Kidney epithelial cell (primary cell): ENCODE results near the gene CTTN. TPM values are rescaled to one million over a fixed set of nuclear protein-coding genes. Genes with fewer than 3 reads are reported as not detected.

Source experiments
- DNase-seq: peaks from one replicate; pipeline ENCODE4 v3.0.0-alpha.2; 2010; ENCODE audit warnings: low read depth
- H3K27me3 ChIP-seq: 2 replicates; pipeline ENCODE4 v1.6.0; 2011; ENCODE audit warnings: low read length; ENCODE audit not compliant: control insufficient read depth, insufficient read depth
- H3K36me3 ChIP-seq: 2 replicates; pipeline ENCODE4 v1.5.1; 2011; ENCODE audit warnings: low read length; ENCODE audit not compliant: control insufficient read depth, insufficient read depth
- H3K4me3 ChIP-seq: 2 replicates; pipeline ENCODE4 v1.5.1; 2011; ENCODE audit warnings: low read depth, mild to moderate bottlenecking, control low read depth, low read length
- CTCF ChIP-seq: IDR thresholded peaks from 2 replicates; pipeline ENCODE4 v1.5.1; 2011; ENCODE audit warnings: mild to moderate bottlenecking, moderate library complexity, low read length, control low read depth, inconsistent platforms; ENCODE audit not compliant: insufficient read depth, poor library complexity, severe bottlenecking
- total RNA-seq: library from RNA; depleted of rRNA; stranded (reverse); fragments of >200 nt; gene quantifications from 2 replicates; pipeline ENCODE4 v1.2.3, GENCODE V29; 2015

CTTN gene
- total RNA-seq, 1 donor from 2014 or later, result 296 TPM

- H3K27me3 ChIP-seq, result no peaks in the 10 kb centered on the region
These were observed 16.2 kb downstream of the CTTN start for GRCh38 chr11:70414341-70415100.

GRCh38 chr11:70415191-70415590 is 16.9 kb downstream of the CTTN start:
- peak; percentile 13 for TF ChIP-seq CTCF

More at GRCh38 chr11:70414341-70415100, 16.2 kb downstream of the CTTN start:
- no peak for TF ChIP-seq CTCF
- Histone ChIP-seq H3K4me3 (no peak overlapping the region), H3K36me3 (peaks cover 9% of the 10 kb centered on the region)
- DNase-seq, result no peak

GRCh38 chr11:70415642-70416395 is 17.5 kb downstream of the CTTN start:
- no peak for TF ChIP-seq CTCF
- no peak overlapping the region for H3K4me3 ChIP-seq
- peaks cover 6% of the 10 kb centered on the region for H3K36me3 ChIP-seq
- no peaks in the 10 kb centered on the region for H3K27me3 ChIP-seq
- no peak for DNase-seq

More at GRCh38 chr11:70415191-70415590, 16.9 kb downstream of the CTTN start:
- H3K36me3 ChIP-seq, result peaks cover 9% of the 10 kb centered on the region
- H3K4me3 ChIP-seq, result no peak overlapping the region
- DNase-seq, result no peak
- H3K27me3 ChIP-seq, result no peaks in the 10 kb centered on the region

GRCh38 chr11:70416881-70417280 is 18.6 kb downstream of the CTTN start:
- Histone ChIP-seq H3K36me3 (peaks cover 4% of the 10 kb centered on the region), H3K27me3 (no peaks in the 10 kb centered on the region), H3K4me3 (no peak overlapping the region)
- TF ChIP-seq CTCF, result no peak
- no peak for DNase-seq

- peaks cover 4% of the 10 kb centered on the region for H3K36me3 ChIP-seq
- H3K4me3 ChIP-seq, result no peak overlapping the region
These were observed 19.8 kb downstream of the CTTN start for GRCh38 chr11:70418130-70418529.

More at GRCh38 chr11:70418130-70418529, 19.8 kb downstream of the CTTN start:
- no peak for TF ChIP-seq CTCF
- no peak for DNase-seq
- H3K27me3 ChIP-seq, result no peaks in the 10 kb centered on the region
